Right lobe of liver (tissue), 4 donors: ENCODE measurements around the gene CUX1.

Experiments
- CTCF ChIP-seq, 4 donors: fragments of 200-600 bp in 3 of 4; fragments of 450-650 bp in 1 of 4; IDR thresholded peaks; one replicate each; pipeline versions ENCODE4 v1.5.1 to v1.8.0; 2016 to 2022; ENCODE audit warnings: antibody characterized with exemption in 4 of 4, mild to moderate bottlenecking in 2 of 4
- POLR2A ChIP-seq: fragments of 450-650 bp; IDR thresholded peaks from one replicate; pipeline ENCODE4 v1.6.1; 2017; ENCODE audit warnings: antibody characterized with exemption, mild to moderate bottlenecking
- donor health status: DM: no; HTN: no; CAD: no.
- donor health status: DM: no; HTN: no; CAD: no.
- donor health status: DM: no; HTN: yes; CAD: no.

DNA sequence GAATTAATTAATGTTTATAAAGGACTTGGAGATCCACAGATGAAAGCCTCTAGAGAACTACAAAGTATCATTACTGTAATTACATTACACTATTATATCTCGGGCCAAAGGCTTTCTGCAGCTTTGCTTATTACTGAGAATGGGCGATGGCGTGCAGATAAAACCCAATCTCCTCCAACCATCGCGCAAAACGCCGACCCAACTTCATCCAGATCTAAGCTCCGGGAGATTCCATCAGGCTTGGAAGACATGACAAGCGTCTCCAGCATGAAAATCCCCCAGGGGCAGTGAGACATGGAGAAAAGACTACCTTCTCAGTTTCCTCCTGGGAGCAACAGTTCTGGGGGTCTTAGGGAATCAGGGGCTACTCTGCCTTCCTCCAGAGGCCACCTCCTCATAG lies 42.2 kb upstream of the CUX1 start:
- TF ChIP-seq CTCF (IDR thresholded peaks at IDR 0.05) (no peak), POLR2A (no peak)
